ENCODE measurements around the gene OR6C65.

DNA sequence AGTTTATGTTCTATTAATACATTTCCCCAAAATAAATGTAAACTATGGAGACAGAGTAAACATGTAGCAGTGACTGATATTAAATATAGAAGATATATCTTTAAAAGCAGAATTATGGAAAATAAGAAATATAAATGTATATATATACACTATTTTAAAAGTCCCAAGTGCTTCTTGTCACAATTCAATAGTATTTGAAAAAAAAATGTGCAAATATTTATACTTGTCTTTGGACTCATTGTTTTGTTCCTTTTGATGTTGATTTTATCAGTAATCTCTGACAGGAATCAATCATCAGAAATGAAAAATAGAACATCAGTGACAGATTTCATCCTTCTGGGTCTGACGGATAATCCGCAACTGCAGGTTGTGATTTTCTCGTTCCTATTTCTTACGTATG lies 25.6 kb downstream of the OR6C65 start, which contains the start of gene OR6C76:
- TF ChIP-seq POLR2A (IDR thresholded peaks at IDR 0.05), result no peak
- TF ChIP-seq, protein P1, sequence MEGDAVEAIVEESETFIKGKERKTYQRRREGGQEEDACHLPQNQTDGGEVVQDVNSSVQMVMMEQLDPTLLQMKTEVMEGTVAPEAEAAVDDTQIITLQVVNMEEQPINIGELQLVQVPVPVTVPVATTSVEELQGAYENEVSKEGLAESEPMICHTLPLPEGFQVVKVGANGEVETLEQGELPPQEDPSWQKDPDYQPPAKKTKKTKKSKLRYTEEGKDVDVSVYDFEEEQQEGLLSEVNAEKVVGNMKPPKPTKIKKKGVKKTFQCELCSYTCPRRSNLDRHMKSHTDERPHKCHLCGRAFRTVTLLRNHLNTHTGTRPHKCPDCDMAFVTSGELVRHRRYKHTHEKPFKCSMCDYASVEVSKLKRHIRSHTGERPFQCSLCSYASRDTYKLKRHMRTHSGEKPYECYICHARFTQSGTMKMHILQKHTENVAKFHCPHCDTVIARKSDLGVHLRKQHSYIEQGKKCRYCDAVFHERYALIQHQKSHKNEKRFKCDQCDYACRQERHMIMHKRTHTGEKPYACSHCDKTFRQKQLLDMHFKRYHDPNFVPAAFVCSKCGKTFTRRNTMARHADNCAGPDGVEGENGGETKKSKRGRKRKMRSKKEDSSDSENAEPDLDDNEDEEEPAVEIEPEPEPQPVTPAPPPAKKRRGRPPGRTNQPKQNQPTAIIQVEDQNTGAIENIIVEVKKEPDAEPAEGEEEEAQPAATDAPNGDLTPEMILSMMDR (IDR thresholded peaks at IDR 0.05), result no peak
